Measurements from ENCODE around the gene CRLF1. TPM values are rescaled to one million over a fixed set of nuclear protein-coding genes. Genes with fewer than 3 reads are reported as not detected.

The CRLF1 gene
- total and polyA plus RNA-seq, 2 donors (not counting 1 experiment from before 2014, with no cell fraction given), result not detected

DNA sequence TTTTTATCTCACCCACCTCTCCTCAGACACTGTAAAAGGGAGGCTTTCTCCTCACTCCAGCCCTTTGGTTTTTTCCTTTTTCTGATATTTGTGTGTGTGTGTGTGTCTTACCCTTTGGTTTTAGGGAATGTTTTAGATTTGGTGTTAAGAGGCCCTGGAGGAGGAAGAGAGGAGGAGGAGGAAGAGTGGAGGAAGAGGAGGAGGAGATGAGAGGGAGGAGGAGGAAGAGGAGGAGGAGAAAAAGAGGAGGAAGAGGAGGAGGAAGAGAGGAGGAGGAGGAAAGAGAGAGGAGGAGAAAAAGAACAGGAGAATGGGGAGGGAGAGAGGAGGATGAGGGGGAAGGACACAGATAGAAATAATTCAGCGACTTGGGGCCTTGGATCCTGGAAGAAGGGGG, 40.8 kb upstream of the CRLF1 start:
- H3K27me3 Mint-ChIP-seq, result no peaks in the 10 kb centered on the region

DNA sequence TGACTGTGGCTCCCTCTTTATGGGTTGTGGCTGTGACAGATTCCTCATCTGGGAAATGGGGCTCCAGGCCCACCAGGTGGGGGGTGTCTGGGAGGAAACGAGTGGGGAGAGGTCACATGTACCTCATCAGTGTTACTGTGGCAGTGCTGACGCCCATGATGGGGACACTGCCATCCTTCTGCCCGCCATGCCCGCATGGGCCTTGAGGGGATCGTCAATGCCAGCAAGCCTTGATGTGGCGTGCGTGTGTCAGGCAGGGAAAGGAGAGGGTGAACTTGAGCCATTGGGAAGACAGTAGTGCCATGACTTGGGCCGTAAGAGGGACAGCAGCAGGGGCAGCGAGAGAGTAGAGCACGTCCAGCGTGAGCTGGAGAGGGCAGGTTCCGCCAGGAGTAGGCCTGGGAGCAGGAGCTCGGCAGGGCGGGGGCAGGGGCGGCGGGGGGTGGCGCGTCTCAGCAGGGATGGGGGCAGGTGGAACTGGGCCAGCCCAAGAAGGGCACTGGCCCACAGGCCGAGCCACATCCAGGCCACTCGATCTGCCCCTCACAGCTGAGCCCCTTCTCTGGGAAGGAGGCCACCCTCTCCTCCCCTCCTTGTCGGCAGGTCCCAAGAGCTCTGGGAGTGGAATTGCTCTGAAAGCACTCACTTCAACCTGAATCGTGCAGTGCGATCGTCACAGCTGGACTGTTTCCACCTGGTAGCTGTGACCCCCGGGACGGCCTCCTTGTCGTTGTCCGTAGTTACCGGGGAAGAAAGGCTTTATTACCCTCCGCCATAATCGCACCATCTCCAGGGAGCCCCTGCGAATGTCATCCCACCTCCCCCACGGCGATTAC, 40.2 kb upstream of the CRLF1 start:
- no peak overlapping the region for H3K9ac ChIP-seq (ENCODE audit: low read length)
- peaks cover 55% of the 10 kb centered on the region for H3K79me2 ChIP-seq (ENCODE audit: control insufficient read depth, insufficient read depth, low read length)
- no peak for DNase-seq
- intact Hi-C loops (cut with micrococcal nuclease), result no loop called here
- ATAC-seq (ENCODE audit: low read depth), result no peak
- no peak overlapping the region for H3K27ac ChIP-seq (ENCODE audit: low read length in 2 of 2)
- Mint-ChIP-seq H3K27me3 (no peaks in the 10 kb centered on the region), H3K9me3 (ENCODE audit: insufficient read depth) (no peaks in the 10 kb centered on the region), H3K4me1 (peaks cover 37% of the 10 kb centered on the region), H3K4me3 (no peak overlapping the region), H3K27ac (no peak overlapping the region)
- peaks cover 31 to 32% of the 10 kb centered on the region in 2 donors for H3K4me1 ChIP-seq (ENCODE audit: control insufficient read depth in 2 of 2, insufficient read depth in 2 of 2, low read length in 2 of 2)
- no peaks in the 10 kb centered on the region for H3K27me3 ChIP-seq (replicated peaks in 1 of 4; ENCODE audit: control extremely low read depth in 1 of 4, control insufficient read depth in 3 of 4, insufficient read depth in 4 of 4, low read length in 3 of 4)
- ChIA-PET POLR2A (no interaction called here), CTCF (no interaction called here)
- 97% methylated on average over 29 of the region's 34 CpGs for WGBS (ENCODE audit: insufficient coverage)
- H4K20me1 ChIP-seq (ENCODE audit: control insufficient read depth, insufficient read depth, low read length, poor library complexity, severe bottlenecking), result peaks cover 67% of the 10 kb centered on the region
- TF ChIP-seq, protein P1, sequence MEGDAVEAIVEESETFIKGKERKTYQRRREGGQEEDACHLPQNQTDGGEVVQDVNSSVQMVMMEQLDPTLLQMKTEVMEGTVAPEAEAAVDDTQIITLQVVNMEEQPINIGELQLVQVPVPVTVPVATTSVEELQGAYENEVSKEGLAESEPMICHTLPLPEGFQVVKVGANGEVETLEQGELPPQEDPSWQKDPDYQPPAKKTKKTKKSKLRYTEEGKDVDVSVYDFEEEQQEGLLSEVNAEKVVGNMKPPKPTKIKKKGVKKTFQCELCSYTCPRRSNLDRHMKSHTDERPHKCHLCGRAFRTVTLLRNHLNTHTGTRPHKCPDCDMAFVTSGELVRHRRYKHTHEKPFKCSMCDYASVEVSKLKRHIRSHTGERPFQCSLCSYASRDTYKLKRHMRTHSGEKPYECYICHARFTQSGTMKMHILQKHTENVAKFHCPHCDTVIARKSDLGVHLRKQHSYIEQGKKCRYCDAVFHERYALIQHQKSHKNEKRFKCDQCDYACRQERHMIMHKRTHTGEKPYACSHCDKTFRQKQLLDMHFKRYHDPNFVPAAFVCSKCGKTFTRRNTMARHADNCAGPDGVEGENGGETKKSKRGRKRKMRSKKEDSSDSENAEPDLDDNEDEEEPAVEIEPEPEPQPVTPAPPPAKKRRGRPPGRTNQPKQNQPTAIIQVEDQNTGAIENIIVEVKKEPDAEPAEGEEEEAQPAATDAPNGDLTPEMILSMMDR (IDR thresholded peaks at IDR 0.05), result no peak
- no peak for TF ChIP-seq EZH2 (IDR thresholded peaks at IDR 0.05; ENCODE audit: borderline replicate concordance, insufficient read depth, low read depth, low read length, poor library complexity, severe bottlenecking)
- H2AFZ ChIP-seq (ENCODE audit: insufficient read depth, low read depth, low read length, poor library complexity, severe bottlenecking), result no peak overlapping the region
- no peaks in the 10 kb centered on the region for H3K36me3 ChIP-seq (replicated peaks in 1 of 2; ENCODE audit: control extremely low read depth in 1 of 2, control insufficient read depth in 1 of 2, extremely low read depth in 1 of 2, insufficient read depth in 2 of 2, low read length in 1 of 2)
- H3K4me2 ChIP-seq (replicated peaks; ENCODE audit: low read depth, low read length, poor library complexity, severe bottlenecking), result no peak overlapping the region
- H3K4me3 ChIP-seq (ENCODE audit: control extremely low read depth in 1 of 5, extremely low read depth in 1 of 5, insufficient read depth in 1 of 5, low read depth in 2 of 5, low read length in 4 of 5), result no peak overlapping the region
- H3K9me3 ChIP-seq (ENCODE audit: control extremely low read depth in 1 of 3, control insufficient read depth in 2 of 3, insufficient read depth in 1 of 3, low read length in 2 of 3), result no peaks in the 10 kb centered on the region

More for the DNA sequence above, 40.8 kb upstream of the CRLF1 start:
- Histone ChIP-seq H4K20me1 (ENCODE audit: control insufficient read depth, insufficient read depth, low read length, poor library complexity, severe bottlenecking) (peaks cover 67% of the 10 kb centered on the region), H3K4me3 (ENCODE audit: control extremely low read depth in 1 of 5, extremely low read depth in 1 of 5, insufficient read depth in 1 of 5, low read depth in 2 of 5, low read length in 4 of 5) (no peak overlapping the region), H3K27ac (ENCODE audit: low read length in 2 of 2) (no peak overlapping the region), H3K9ac (ENCODE audit: low read length) (no peak overlapping the region), H3K79me2 (ENCODE audit: control insufficient read depth, insufficient read depth, low read length) (peaks cover 51% of the 10 kb centered on the region), H3K36me3 (replicated peaks in 1 of 2; ENCODE audit: control extremely low read depth in 1 of 2, control insufficient read depth in 1 of 2, extremely low read depth in 1 of 2, insufficient read depth in 2 of 2, low read length in 1 of 2) (no peaks in the 10 kb centered on the region), H3K4me1 (ENCODE audit: control insufficient read depth in 2 of 2, insufficient read depth in 2 of 2, low read length in 2 of 2) (peaks cover 31 to 32% of the 10 kb centered on the region in 2 donors), H3K4me2 (replicated peaks; ENCODE audit: low read depth, low read length, poor library complexity, severe bottlenecking) (no peak overlapping the region), H3K27me3 (replicated peaks in 1 of 4; ENCODE audit: control extremely low read depth in 1 of 4, control insufficient read depth in 3 of 4, insufficient read depth in 4 of 4, low read length in 3 of 4) (no peaks in the 10 kb centered on the region), H2AFZ (ENCODE audit: insufficient read depth, low read depth, low read length, poor library complexity, severe bottlenecking) (no peak overlapping the region), H3K9me3 (ENCODE audit: control extremely low read depth in 1 of 3, control insufficient read depth in 2 of 3, insufficient read depth in 1 of 3, low read length in 2 of 3) (no peaks in the 10 kb centered on the region)
- H3K4me3 Mint-ChIP-seq, result no peak overlapping the region
- peaks cover 37% of the 10 kb centered on the region for H3K4me1 Mint-ChIP-seq
- TF ChIP-seq, protein P1 (IDR thresholded peaks at IDR 0.05), result no peak
- TF ChIP-seq EZH2 (IDR thresholded peaks at IDR 0.05; ENCODE audit: borderline replicate concordance, insufficient read depth, low read depth, low read length, poor library complexity, severe bottlenecking), result no peak
- ATAC-seq (ENCODE audit: low read depth) (no peak), DNase-seq (no peak)
- no peak overlapping the region for H3K27ac Mint-ChIP-seq
- POLR2A ChIA-PET, result no interaction called here
- intact Hi-C loops (cut with micrococcal nuclease), result no loop called here
- H3K9me3 Mint-ChIP-seq (ENCODE audit: insufficient read depth), result no peaks in the 10 kb centered on the region
- WGBS (ENCODE audit: insufficient coverage), result 100% methylated on average over 1 of the region's 1 CpG
- CTCF ChIA-PET, result no interaction called here

Data from B cell (primary cell).